Loucy (cell line): Measurements from ENCODE around the gene IPPK.

Source experiments
- H2AFZ ChIP-seq: fragments of 200-600 bp; sonication (generic); 2 replicates; pipeline ENCODE4 v1.6.0; 2016; ENCODE audit warnings: antibody characterized with exemption, mild to moderate bottlenecking, low read length, moderate library complexity
- H3F3A ChIP-seq: fragments of 200-600 bp; 2 replicates; pipeline ENCODE4 v1.6.0; 2016; ENCODE audit warnings: antibody characterized with exemption, low read depth, mild to moderate bottlenecking
- H3K27me3 ChIP-seq: fragments of 200-600 bp; sonication (generic); 2 replicates; pipeline ENCODE4 v1.6.1; 2014; ENCODE audit warnings: low read length, mild to moderate bottlenecking; ENCODE audit not compliant: insufficient read depth, poor library complexity, severe bottlenecking
- H3K36me3 ChIP-seq: fragments of 200-600 bp; sonication (generic); 2 replicates; pipeline ENCODE4 v1.6.1; 2016; ENCODE audit warnings: low read length; ENCODE audit not compliant: insufficient read depth
- H3K4me1 ChIP-seq: fragments of 200-600 bp; sonication (generic); 2 replicates; pipeline ENCODE4 v1.5.1; 2014; ENCODE audit warnings: low read length, mild to moderate bottlenecking; ENCODE audit not compliant: insufficient read depth, poor library complexity, severe bottlenecking
- H3K4me2 ChIP-seq: fragments of 200-600 bp; sonication (generic); 2 replicates; pipeline ENCODE4 v1.6.0; 2014; ENCODE audit warnings: antibody characterized with exemption, low read length, low read depth, mild to moderate bottlenecking; ENCODE audit not compliant: poor library complexity, severe bottlenecking
- H3K4me3 ChIP-seq: fragments of 200-600 bp; sonication (generic); 2 replicates; pipeline ENCODE4 v1.5.1; 2014; ENCODE audit warnings: low read length, mild to moderate bottlenecking, mixed read lengths; ENCODE audit not compliant: poor library complexity, severe bottlenecking
- H3K79me2 ChIP-seq: fragments of 200-600 bp; sonication (generic); 2 replicates; pipeline ENCODE4 v1.6.1; 2014; ENCODE audit warnings: low read length; ENCODE audit not compliant: insufficient read depth
- H3K9ac ChIP-seq: fragments of 200-600 bp; sonication (generic); 2 replicates; pipeline ENCODE4 v1.6.0; 2014; ENCODE audit warnings: mild to moderate bottlenecking, low read depth, low read length, moderate library complexity; ENCODE audit not compliant: poor library complexity, severe bottlenecking
- H3K9me2 ChIP-seq: fragments of 200-600 bp; sonication (generic); replicated peaks from 2 replicates; pipeline ENCODE4 v1.6.1; 2016; ENCODE audit warnings: low read depth, low read length, mixed read lengths
- H3K9me3 ChIP-seq: fragments of 200-600 bp; sonication (generic); 2 replicates; pipeline ENCODE4 v1.6.1; 2014; ENCODE audit warnings: mild to moderate bottlenecking, antibody characterized with exemption, low read length, low read depth; ENCODE audit not compliant: insufficient read depth
- H4K20me1 ChIP-seq: fragments of 200-600 bp; sonication (generic); 2 replicates; pipeline ENCODE4 v1.6.0; 2014; ENCODE audit warnings: antibody characterized with exemption, low read length, mild to moderate bottlenecking; ENCODE audit not compliant: insufficient read depth, poor library complexity, severe bottlenecking
- EZH2phosphoT487 ChIP-seq: fragments of 200-600 bp; IDR thresholded peaks from 2 replicates; pipeline ENCODE4 v1.6.1; 2018; ENCODE audit warnings: antibody characterized with exemption, mild to moderate bottlenecking, moderate library complexity, borderline replicate concordance
- TF ChIP-seq, protein P1 (sequence below): fragments of 200-600 bp; sonication (generic); conservative IDR thresholded peaks from 2 replicates; pipeline ENCODE4 v1.5.1; 2014; ENCODE audit warnings: mild to moderate bottlenecking, antibody characterized with exemption, low read length

The IPPK gene

DNA sequence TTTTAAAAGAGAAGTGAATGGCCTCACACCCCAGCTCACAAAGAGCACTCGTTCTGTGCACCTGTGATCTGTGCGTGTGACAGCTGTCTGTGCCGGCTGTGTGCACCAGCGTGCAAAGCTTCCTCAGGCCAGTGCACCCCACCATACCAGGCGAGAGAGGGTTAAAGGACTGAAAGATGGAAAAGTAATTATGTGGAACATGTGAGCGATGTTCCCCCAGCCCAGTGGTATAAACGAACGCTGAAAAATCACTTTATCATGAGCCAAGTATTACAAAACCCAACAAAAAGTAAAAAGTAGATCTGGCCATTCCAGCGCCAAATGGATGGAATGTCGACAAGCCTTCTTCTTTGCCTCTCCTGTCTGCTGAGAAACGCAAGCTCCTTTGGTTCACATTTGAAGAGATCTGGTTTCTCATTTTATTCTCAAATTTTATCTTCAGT lies 53.7 kb downstream of the IPPK start:
- Histone ChIP-seq H3K9me2 (no peaks in the 10 kb centered on the region), H2AFZ (no peak overlapping the region), H3K36me3 (peaks cover 81% of the 10 kb centered on the region; the same call in 1 of the 2 replicates), H3K79me2 (no peaks in the 10 kb centered on the region), H3K4me2 (no peak overlapping the region), H3K9me3 (no peaks in the 10 kb centered on the region), H3F3A (no peaks in the 10 kb centered on the region), H3K4me1 (no peaks in the 10 kb centered on the region), H3K9ac (no peak overlapping the region), H4K20me1 (no peaks in the 10 kb centered on the region), H3K27me3 (no peaks in the 10 kb centered on the region), H3K4me3 (no peak overlapping the region)
- TF ChIP-seq EZH2phosphoT487: no peak
- TF ChIP-seq, protein P1, sequence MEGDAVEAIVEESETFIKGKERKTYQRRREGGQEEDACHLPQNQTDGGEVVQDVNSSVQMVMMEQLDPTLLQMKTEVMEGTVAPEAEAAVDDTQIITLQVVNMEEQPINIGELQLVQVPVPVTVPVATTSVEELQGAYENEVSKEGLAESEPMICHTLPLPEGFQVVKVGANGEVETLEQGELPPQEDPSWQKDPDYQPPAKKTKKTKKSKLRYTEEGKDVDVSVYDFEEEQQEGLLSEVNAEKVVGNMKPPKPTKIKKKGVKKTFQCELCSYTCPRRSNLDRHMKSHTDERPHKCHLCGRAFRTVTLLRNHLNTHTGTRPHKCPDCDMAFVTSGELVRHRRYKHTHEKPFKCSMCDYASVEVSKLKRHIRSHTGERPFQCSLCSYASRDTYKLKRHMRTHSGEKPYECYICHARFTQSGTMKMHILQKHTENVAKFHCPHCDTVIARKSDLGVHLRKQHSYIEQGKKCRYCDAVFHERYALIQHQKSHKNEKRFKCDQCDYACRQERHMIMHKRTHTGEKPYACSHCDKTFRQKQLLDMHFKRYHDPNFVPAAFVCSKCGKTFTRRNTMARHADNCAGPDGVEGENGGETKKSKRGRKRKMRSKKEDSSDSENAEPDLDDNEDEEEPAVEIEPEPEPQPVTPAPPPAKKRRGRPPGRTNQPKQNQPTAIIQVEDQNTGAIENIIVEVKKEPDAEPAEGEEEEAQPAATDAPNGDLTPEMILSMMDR: no peak

DNA sequence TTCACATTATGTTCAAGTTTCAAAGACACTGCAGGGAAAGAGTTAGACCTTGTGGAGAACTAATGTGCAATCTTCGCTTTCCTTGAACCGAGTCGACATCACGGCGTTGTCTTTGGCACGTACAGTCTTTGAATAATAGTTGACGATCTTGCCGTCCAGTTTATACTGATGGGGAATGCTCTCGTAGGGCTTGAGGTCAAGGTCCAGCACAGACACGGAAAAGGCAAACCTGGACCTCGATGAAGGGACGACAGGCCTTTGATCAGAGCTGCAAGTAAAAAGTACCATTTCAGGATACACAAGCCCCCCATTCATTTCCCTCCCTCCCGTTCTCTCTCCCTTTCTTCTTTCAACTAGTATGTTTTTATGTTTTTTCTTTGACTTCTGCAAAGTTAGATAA lies 54.1 kb downstream of the IPPK start:
- H4K20me1 ChIP-seq: no peaks in the 10 kb centered on the region
- no peak overlapping the region for H2AFZ ChIP-seq
- no peaks in the 10 kb centered on the region for H3F3A ChIP-seq
- no peaks in the 10 kb centered on the region for H3K79me2 ChIP-seq
- no peaks in the 10 kb centered on the region for H3K27me3 ChIP-seq
- peaks cover 80% of the 10 kb centered on the region; the same call in 1 of the 2 replicates for H3K36me3 ChIP-seq
- H3K4me1 ChIP-seq: no peaks in the 10 kb centered on the region
- no peaks in the 10 kb centered on the region for H3K9me3 ChIP-seq
- no peak overlapping the region for H3K9ac ChIP-seq
- H3K4me2 ChIP-seq: no peak overlapping the region
- H3K9me2 ChIP-seq: no peaks in the 10 kb centered on the region
- TF ChIP-seq, protein P1: no peak
- no peak for TF ChIP-seq EZH2phosphoT487
- H3K4me3 ChIP-seq: no peak overlapping the region

DNA sequence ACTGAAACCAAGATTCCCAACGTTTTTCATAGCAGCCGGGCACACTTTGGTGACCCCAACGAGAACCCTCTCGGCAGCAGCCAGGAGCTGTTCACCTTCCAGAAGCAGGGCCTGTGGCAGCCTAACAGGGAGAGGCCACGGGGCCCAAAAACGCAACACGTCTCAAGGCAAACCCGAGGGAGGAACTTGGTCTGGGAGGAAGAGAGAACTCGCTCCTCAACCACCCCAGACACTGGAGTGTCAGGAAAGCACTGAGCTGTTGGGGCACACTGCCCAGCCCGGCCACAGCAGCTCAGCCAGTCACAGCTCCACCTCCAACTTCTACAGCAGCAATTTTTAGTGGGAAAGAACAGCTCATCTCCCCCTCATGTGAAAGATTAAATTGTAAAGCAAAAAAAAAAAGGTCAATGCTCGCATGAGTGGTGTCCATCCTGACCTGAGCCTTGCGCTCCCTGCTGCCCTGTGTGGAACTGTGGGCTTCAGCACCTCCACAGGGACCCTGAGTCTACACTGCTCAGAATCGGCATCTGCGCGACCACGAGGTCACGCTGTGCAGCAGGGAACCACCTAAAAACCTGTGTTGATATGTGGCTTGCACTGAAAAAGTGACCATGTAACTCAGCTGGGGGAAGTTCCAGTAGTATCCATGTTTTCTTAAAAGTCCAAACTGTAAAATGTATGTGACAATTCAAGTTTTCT lies 55.0 kb downstream of the IPPK start:
- Histone ChIP-seq H3K9me2 (no peaks in the 10 kb centered on the region), H3K36me3 (peaks cover 72% of the 10 kb centered on the region; the same call in 1 of the 2 replicates), H3K27me3 (no peaks in the 10 kb centered on the region), H3F3A (no peaks in the 10 kb centered on the region), H2AFZ (no peak overlapping the region), H4K20me1 (no peaks in the 10 kb centered on the region), H3K4me3 (no peak overlapping the region), H3K4me1 (no peaks in the 10 kb centered on the region), H3K9me3 (no peaks in the 10 kb centered on the region), H3K4me2 (no peak overlapping the region), H3K79me2 (no peaks in the 10 kb centered on the region), H3K9ac (no peak overlapping the region)
- TF ChIP-seq, protein P1: no peak
- TF ChIP-seq EZH2phosphoT487: no peak
